ENCODE data around the gene RHBDF1. TPM values are rescaled to one million over a fixed set of nuclear protein-coding genes. Genes with fewer than 3 reads are reported as not detected.
A peak's percentile ranks its signal among the peaks of the same experiment; 100 is the strongest.

Gene RHBDF1
- total RNA-seq, 1 experiment from 2014 or later: 5.8 TPM

DNA sequence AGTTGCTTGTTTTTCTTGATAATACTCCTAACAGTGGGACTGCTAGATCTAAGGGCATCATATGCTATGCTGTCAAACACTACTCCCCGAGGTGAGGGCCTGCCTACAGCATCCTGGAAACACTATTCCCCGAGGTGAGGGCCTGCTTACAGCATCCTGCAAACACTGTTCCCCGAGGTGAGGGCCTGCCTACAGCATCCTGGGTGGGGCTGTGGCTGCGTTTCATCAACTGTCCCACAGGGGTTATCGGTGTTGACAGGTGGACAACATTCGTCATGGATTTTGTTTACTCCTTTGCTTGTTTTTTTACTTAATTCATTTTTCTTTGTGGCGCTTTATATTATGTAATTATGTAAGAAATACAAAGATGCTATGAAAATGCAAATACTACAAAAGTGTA is 43.6 kb upstream of the RHBDF1 start:
- no peak overlapping the region for H3K4me3 ChIP-seq (ENCODE audit: low read depth, low read length, poor library complexity, severe bottlenecking)
- no TSS peak for BruUV-seq (replicated peaks)
- H3K4me1 ChIP-seq (ENCODE audit: insufficient read depth, low read length, poor library complexity, severe bottlenecking): peaks cover 10% of the 10 kb centered on the region
- no peaks in the 10 kb centered on the region for H3K27me3 ChIP-seq (replicated peaks; ENCODE audit: insufficient read depth, low read depth, low read length, poor library complexity)
- no peak for DNase-seq (ENCODE audit: low spot score)
- CTCF ChIA-PET: no interaction called here
- no peaks in the 10 kb centered on the region for H3K9me3 ChIP-seq (ENCODE audit: low read depth, low read length, poor library complexity, severe bottlenecking)
- no peak for TF ChIP-seq EZH2 (IDR thresholded peaks at IDR 0.05; ENCODE audit: borderline replicate concordance, low read depth, low read length, poor library complexity, severe bottlenecking)
- TF ChIP-seq, protein P1, sequence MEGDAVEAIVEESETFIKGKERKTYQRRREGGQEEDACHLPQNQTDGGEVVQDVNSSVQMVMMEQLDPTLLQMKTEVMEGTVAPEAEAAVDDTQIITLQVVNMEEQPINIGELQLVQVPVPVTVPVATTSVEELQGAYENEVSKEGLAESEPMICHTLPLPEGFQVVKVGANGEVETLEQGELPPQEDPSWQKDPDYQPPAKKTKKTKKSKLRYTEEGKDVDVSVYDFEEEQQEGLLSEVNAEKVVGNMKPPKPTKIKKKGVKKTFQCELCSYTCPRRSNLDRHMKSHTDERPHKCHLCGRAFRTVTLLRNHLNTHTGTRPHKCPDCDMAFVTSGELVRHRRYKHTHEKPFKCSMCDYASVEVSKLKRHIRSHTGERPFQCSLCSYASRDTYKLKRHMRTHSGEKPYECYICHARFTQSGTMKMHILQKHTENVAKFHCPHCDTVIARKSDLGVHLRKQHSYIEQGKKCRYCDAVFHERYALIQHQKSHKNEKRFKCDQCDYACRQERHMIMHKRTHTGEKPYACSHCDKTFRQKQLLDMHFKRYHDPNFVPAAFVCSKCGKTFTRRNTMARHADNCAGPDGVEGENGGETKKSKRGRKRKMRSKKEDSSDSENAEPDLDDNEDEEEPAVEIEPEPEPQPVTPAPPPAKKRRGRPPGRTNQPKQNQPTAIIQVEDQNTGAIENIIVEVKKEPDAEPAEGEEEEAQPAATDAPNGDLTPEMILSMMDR (conservative IDR thresholded peaks at IDR 0.05; ENCODE audit: low read depth, low read length): no peak
- no peak overlapping the region for H3K27ac ChIP-seq (ENCODE audit: low read depth, low read length, poor library complexity, severe bottlenecking)
- POLR2A ChIA-PET (ENCODE audit: low non-redundant PET): no interaction called here
- H3K36me3 ChIP-seq (ENCODE audit: insufficient read depth, low read length, poor library complexity, severe bottlenecking): peaks cover 32% of the 10 kb centered on the region
- intact Hi-C loops (cut with micrococcal nuclease; ENCODE audit: unreplicated experiment): loop anchor here (2.0 kb wide), 1 partner anchor 65 kb away; the partner anchor contains the start of gene HBQ1

DNA sequence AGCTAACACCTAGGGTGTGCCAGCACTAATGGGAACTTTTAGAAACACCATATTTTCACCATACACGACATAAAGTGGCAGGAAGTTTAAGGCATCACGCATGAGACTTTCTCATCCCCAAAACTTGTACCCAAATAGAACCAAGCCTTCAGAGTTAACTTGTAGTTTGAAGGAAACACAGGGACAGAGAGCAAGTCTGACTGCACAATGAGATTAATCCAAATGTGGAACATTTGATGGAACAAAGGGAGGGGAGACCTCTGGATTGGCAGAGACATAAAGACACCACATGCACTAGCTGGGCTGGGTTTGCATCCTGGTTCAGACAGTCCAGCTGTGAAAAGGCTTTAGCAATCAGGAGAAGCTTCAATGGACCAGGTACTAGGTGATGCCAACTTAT is 41.9 kb upstream of the RHBDF1 start:
- ChIA-PET CTCF (no interaction called here), POLR2A (ENCODE audit: low non-redundant PET) (no interaction called here)
- BruUV-seq (replicated peaks): no TSS peak
- DNase-seq (ENCODE audit: low spot score): no peak
- no peaks in the 10 kb centered on the region for H3K9me3 ChIP-seq (ENCODE audit: low read depth, low read length, poor library complexity, severe bottlenecking)
- no peak overlapping the region for H3K27ac ChIP-seq (ENCODE audit: low read depth, low read length, poor library complexity, severe bottlenecking)
- H3K4me1 ChIP-seq (ENCODE audit: insufficient read depth, low read length, poor library complexity, severe bottlenecking): peaks cover 10% of the 10 kb centered on the region
- no peak overlapping the region for H3K4me3 ChIP-seq (ENCODE audit: low read depth, low read length, poor library complexity, severe bottlenecking)
- H3K27me3 ChIP-seq (replicated peaks; ENCODE audit: insufficient read depth, low read depth, low read length, poor library complexity): no peaks in the 10 kb centered on the region
- TF ChIP-seq, protein P1 (conservative IDR thresholded peaks at IDR 0.05; ENCODE audit: low read depth, low read length): no peak
- TF ChIP-seq EZH2 (IDR thresholded peaks at IDR 0.05; ENCODE audit: borderline replicate concordance, low read depth, low read length, poor library complexity, severe bottlenecking): no peak
- H3K36me3 ChIP-seq (ENCODE audit: insufficient read depth, low read length, poor library complexity, severe bottlenecking): peaks cover 39% of the 10 kb centered on the region
- intact Hi-C loops (cut with micrococcal nuclease; ENCODE audit: unreplicated experiment): no loop called here

DNA sequence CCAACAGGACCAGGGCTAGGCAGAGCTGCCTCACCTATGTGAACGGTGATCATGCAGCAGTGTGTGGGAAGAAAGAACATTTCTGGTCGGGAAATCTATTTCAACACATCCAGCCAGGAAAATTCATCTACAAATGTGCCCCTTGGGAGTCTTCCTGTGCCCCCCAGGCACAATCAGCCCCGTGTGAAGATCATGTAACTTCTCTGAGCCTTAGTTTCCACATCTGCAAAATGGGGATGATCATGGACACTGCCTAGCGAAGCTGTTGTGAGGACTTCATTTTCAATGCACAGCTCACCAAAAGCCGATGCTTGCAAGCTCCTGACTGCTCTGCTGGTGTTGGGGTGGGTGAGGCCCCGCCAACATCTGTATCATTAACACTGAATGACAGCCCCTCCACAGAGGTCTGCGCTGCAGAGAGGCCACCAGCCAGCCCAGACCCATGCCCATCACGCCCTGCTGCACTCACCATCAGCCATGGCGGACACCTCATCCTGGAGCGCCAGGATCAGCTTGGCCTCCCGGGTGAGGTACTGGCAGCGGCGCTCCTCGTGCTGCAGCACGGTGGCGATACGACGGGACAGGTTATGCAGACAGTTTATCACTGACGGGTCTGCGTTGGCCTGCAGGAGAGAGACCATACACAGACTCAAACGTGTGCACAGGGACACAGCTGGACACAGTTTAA is 39.9 kb upstream of the RHBDF1 start:
- ChIA-PET POLR2A (ENCODE audit: low non-redundant PET) (no interaction called here), CTCF (no interaction called here)
- H3K4me3 ChIP-seq (ENCODE audit: low read depth, low read length, poor library complexity, severe bottlenecking): no peak overlapping the region
- TF ChIP-seq EZH2 (IDR thresholded peaks at IDR 0.05; ENCODE audit: borderline replicate concordance, low read depth, low read length, poor library complexity, severe bottlenecking): no peak
- TF ChIP-seq, protein P1 (conservative IDR thresholded peaks at IDR 0.05; ENCODE audit: low read depth, low read length): no peak
- no peak for DNase-seq (ENCODE audit: low spot score)
- no peaks in the 10 kb centered on the region for H3K27me3 ChIP-seq (replicated peaks; ENCODE audit: insufficient read depth, low read depth, low read length, poor library complexity)
- H3K36me3 ChIP-seq (ENCODE audit: insufficient read depth, low read length, poor library complexity, severe bottlenecking): peaks cover 39% of the 10 kb centered on the region
- BruUV-seq (replicated peaks): no TSS peak
- intact Hi-C loops (cut with micrococcal nuclease; ENCODE audit: unreplicated experiment): no loop called here
- peaks cover 10% of the 10 kb centered on the region for H3K4me1 ChIP-seq (ENCODE audit: insufficient read depth, low read length, poor library complexity, severe bottlenecking)
- H3K27ac ChIP-seq (ENCODE audit: low read depth, low read length, poor library complexity, severe bottlenecking): peak overlapping the region; percentile 12
- H3K9me3 ChIP-seq (ENCODE audit: low read depth, low read length, poor library complexity, severe bottlenecking): no peaks in the 10 kb centered on the region
